Iris pigment epithelial cell (primary cell): ENCODE data around the gene COMMD1.
"Not testable (repeated sequence)": the region's sequence is repeated elsewhere in the genome, so short reads cannot be mapped to it uniquely, and the experiment has no call there.

Experiments
- DNase-seq: peaks from one replicate; pipeline ENCODE4 v3.0.0-alpha.2; 2011; ENCODE audit warnings: low read depth

The COMMD1 gene

GRCh38 chr2:62074233-62074632, 168.8 kb downstream of the COMMD1 start:
- no peak for DNase-seq

- no peak for DNase-seq
Measured at GRCh38 chr2:62076980-62077638, 171.6 kb downstream of the COMMD1 start.

GRCh38 chr2:62084801-62085200, 179.3 kb downstream of the COMMD1 start:
- DNase-seq, result no peak

GRCh38 chr2:62089658-62090057, 184.2 kb downstream of the COMMD1 start:
- DNase-seq, result no peak

GRCh38 chr2:62091471-62091870, 186.0 kb downstream of the COMMD1 start:
- DNase-seq, result no peak

GRCh38 chr2:62099050-62099449, 193.6 kb downstream of the COMMD1 start:
- no peak for DNase-seq

GRCh38 chr2:62099523-62100175, 194.2 kb downstream of the COMMD1 start:
- DNase-seq, result no peak

GRCh38 chr2:62101886-62102285, 196.4 kb downstream of the COMMD1 start:
- DNase-seq, result no peak

- no peak for DNase-seq
Measured at GRCh38 chr2:62102402-62102920, 197.0 kb downstream of the COMMD1 start.

- DNase-seq, result no peak
Measured at GRCh38 chr2:62109554-62109953, 204.1 kb downstream of the COMMD1 start.

GRCh38 chr2:62110415-62111025, 205.0 kb downstream of the COMMD1 start:
- DNase-seq, result peak; percentile 8

- DNase-seq, result no peak
Measured at GRCh38 chr2:62112179-62112578, 206.7 kb downstream of the COMMD1 start.

GRCh38 chr2:62114564-62114963, 209.1 kb downstream of the COMMD1 start:
- no peak for DNase-seq

- no peak for DNase-seq
Measured at GRCh38 chr2:62116983-62117382, 211.5 kb downstream of the COMMD1 start.

- no peak for DNase-seq
Measured at GRCh38 chr2:62118160-62118559, 212.7 kb downstream of the COMMD1 start.

GRCh38 chr2:62119311-62119974, 214.0 kb downstream of the COMMD1 start:
- DNase-seq, result no peak

GRCh38 chr2:62126239-62126638, 220.8 kb downstream of the COMMD1 start:
- not testable (repeated sequence) for DNase-seq

GRCh38 chr2:62133320-62133823, 227.9 kb downstream of the COMMD1 start:
- no peak for DNase-seq

- DNase-seq, result no peak
Measured at GRCh38 chr2:62136956-62137830, 231.7 kb downstream of the COMMD1 start.

GRCh38 chr2:62140426-62141141, 235.1 kb downstream of the COMMD1 start:
- DNase-seq, result no peak
